Muscle layer of colon (tissue), 2 donors: Measurements from ENCODE around the gene HCN3.
A peak's percentile ranks its signal among the peaks of the same experiment; 100 is the strongest.

Experiments used
- H3K27ac ChIP-seq: one replicate; pipeline ENCODE4 v1.7.0; 2013; ENCODE audit warnings: low read depth, mild to moderate bottlenecking, low read length, moderate library complexity
- H3K27me3 ChIP-seq, 2 donors: one replicate each; pipeline ENCODE4 v1.7.0; 2013; ENCODE audit warnings: low read length in 2 of 2, mild to moderate bottlenecking in 2 of 2; ENCODE audit not compliant: insufficient read depth in 2 of 2, control insufficient read depth in 1 of 2
- H3K36me3 ChIP-seq: one replicate; pipeline ENCODE4 v1.7.0; 2013; ENCODE audit warnings: mild to moderate bottlenecking, low read length; ENCODE audit not compliant: insufficient read depth
- H3K4me1 ChIP-seq: one replicate; pipeline ENCODE4 v1.7.0; 2013; ENCODE audit warnings: mild to moderate bottlenecking, low read length; ENCODE audit not compliant: insufficient read depth
- H3K4me3 ChIP-seq, 2 donors: one replicate each; pipeline ENCODE4 v1.7.0; 2013; ENCODE audit warnings: low read length in 2 of 2, low read depth in 1 of 2, mild to moderate bottlenecking in 1 of 2, moderate library complexity in 1 of 2
- H3K9ac ChIP-seq: one replicate; pipeline ENCODE4 v1.7.0; 2013; ENCODE audit warnings: low read length
- H3K9me3 ChIP-seq: one replicate; pipeline ENCODE4 v1.7.0; 2013; ENCODE audit warnings: mild to moderate bottlenecking, low read length
- donor health status: abdominal sarcoma.
- donor health status: Adenocarcinoma of cecum.

HCN3 gene

DNA sequence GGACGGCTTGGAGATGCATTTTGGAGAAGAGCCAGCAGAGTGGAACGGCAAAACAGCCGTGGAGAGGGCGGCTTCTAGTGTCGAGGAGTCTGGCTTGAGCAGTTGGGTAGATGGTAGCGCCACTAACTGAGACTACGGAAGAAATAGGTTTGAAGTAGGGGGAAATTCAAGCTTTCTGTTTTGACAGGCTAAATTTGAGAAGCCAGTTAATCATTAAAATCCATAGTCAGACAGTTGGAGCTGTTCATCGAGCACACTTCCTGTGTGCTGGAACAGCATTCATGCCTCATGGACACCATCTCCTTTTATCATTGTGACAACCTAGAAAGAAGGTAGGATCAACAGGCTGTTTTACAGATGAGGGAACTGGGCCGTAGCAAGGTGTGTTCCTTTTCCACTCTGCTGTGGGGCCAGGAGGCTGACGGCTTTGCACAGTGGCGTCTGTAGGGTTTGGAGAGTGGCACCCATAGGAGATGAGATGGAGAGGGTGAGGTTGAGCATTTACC, 27.3 kb downstream of the HCN3 start:
- Histone ChIP-seq H3K9me3 (no peaks in the 10 kb centered on the region), H3K27me3 (no peaks in the 10 kb centered on the region), H3K4me3 (no peak overlapping the region), H3K4me1 (peaks cover 6% of the 10 kb centered on the region), H3K36me3 (no peaks in the 10 kb centered on the region), H3K9ac (no peak overlapping the region), H3K27ac (no peak overlapping the region)

DNA sequence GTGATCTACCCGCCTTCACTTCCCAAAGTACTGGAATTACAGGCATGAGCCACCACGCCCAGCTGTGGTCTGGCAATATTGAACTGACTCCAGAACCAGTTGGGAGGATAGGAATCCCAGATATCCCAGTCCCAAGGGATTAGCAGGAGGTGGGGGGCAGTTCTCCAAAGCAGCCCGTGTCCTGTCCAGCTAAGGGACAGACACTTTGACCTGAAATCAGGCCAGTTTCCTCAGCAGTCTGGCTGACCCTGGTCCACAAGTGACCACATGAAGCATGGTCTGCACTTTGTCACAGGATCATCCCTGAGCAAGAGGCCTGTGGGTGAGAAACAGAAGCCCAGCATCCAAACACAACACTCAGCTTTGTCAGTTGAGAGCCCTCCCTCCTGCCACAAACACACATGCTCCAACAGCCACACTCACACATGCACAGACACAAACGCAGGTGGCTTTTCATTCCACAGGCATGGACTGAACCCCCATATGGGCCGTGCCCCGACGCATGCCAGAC, 28.7 kb downstream of the HCN3 start:
- Histone ChIP-seq H3K4me3 (no peak overlapping the region), H3K9me3 (no peaks in the 10 kb centered on the region), H3K36me3 (no peaks in the 10 kb centered on the region), H3K9ac (no peak overlapping the region), H3K4me1 (peaks cover 14% of the 10 kb centered on the region), H3K27me3 (no peaks in the 10 kb centered on the region), H3K27ac (no peak overlapping the region)

DNA sequence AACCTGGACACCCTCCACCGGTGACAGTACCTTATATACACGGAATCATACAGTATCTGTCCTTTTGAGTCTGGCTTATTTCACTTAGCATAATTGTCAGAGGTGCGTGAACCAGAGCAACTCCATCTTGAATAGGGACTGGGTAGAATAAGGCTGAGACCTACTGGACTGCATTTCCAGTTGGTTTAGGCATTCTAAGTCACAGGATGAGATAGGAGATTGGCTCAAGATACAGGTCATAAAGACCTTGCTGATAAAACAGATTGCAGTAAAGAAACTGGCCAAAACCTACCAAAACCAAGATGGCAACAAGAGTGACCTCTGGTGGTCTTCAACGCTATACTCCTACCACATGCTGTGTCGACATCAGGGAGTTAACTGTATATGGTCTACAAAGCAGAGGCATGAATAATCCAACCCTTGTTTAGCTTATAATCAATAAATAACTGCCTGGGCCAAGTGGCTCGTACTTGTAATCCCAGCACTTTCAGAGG, 30.0 kb downstream of the HCN3 start:
- H3K9ac ChIP-seq = no peak overlapping the region

DNA sequence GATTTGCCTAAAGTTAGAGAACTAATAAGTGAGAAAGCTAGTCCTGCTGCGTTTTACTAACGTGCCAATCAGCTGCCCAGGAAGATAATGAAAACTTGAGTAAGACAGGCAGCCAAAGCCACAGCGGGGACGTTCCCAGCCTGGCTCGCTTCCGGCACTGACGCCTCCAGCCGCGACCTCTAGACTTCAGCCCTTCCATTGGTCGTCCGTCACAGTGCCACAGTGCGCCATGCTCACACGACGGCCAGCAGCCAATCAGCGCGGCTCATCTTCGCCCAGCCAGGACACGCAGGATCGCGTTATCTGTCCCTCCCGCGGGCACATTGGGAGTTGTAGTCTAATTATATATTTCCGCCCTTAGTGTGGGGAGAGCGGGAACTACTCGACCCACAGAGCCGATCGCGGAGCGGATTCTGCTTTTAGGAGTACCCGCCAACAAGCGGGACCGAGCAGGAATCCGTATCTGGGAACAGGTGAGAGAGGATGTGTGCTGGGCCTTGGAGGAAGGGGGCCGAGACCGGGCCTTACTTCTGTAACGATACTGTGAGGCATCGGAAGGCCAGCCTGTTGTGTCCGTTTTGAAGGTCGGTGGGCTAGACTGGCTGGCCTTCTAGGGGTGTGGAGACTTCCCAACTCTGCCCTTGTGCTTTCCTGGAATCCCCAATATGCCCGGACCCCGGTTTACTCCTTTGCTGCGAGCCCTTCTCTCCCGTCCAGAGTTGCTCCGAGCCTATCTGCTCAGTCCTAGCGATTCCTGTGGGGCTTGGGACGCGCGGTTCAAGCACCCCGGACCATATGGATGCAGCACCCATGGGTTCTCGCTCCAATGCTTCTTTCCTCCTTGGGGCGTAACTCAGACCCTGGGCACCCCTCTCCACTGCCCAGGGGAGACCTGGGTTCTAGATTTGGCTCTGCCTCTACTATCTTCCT, 31.5 kb downstream of the HCN3 start, which contains the start of gene FDPS:
Gene FDPS, plus strand, starts transcription at position 374 of the 930 bp plus-strand sequence. CDS start 924 bp downstream, outside the sequence.
- H3K4me1 ChIP-seq = peaks cover 14% of the 10 kb centered on the region
- H3K9ac ChIP-seq = peak within 1 kb of the TSS; percentile 99
- H3K9me3 ChIP-seq = no peaks in the 10 kb centered on the region
- H3K27ac ChIP-seq = peak within 1 kb of the TSS; percentile 84
- peak within 1 kb of the TSS; percentile 51 to 83 for H3K4me3 ChIP-seq
- H3K36me3 ChIP-seq = no peaks in the 10 kb centered on the region
- no peaks in the 10 kb centered on the region for H3K27me3 ChIP-seq

More for the DNA sequence above, 30.0 kb downstream of the HCN3 start:
- Histone ChIP-seq H3K9me3 (no peaks in the 10 kb centered on the region), H3K4me1 (peaks cover 14% of the 10 kb centered on the region), H3K36me3 (no peaks in the 10 kb centered on the region), H3K4me3 (no peak overlapping the region), H3K27me3 (no peaks in the 10 kb centered on the region), H3K27ac (no peak overlapping the region)

DNA sequence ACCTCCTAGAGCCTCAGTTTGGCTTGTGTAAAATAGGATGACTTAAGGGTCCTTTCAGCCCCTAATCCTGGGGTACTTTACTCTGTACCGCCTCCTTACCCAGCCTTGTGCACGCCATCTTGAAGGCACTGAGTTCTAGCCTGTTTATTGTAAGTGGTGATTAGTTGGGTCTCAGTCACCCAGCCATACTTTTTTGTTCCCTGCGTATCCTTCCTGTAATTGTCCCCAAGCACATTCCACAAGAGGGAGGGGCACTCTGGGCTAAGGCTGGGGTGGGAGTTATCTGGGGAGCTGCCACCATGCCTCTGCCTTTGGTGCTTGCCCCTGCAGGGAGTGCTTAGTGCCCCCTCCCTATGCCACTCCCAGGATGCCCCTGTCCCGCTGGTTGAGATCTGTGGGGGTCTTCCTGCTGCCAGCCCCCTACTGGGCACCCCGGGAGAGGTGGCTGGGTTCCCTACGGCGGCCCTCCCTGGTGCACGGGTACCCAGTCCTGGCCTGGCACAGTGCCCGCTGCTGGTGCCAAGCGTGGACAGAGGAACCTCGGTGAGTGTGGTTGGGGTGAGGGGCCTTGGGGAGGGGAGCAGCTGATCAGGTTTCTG, 32.3 kb downstream of the HCN3 start:
- H3K4me1 ChIP-seq = peaks cover 14% of the 10 kb centered on the region
- peak overlapping the region; percentile 51 to 83 for H3K4me3 ChIP-seq
- H3K9ac ChIP-seq = peak overlapping the region; percentile 99
- H3K36me3 ChIP-seq = no peaks in the 10 kb centered on the region
- no peaks in the 10 kb centered on the region for H3K27me3 ChIP-seq
- H3K9me3 ChIP-seq = no peaks in the 10 kb centered on the region
- H3K27ac ChIP-seq = peak overlapping the region; percentile 62

DNA sequence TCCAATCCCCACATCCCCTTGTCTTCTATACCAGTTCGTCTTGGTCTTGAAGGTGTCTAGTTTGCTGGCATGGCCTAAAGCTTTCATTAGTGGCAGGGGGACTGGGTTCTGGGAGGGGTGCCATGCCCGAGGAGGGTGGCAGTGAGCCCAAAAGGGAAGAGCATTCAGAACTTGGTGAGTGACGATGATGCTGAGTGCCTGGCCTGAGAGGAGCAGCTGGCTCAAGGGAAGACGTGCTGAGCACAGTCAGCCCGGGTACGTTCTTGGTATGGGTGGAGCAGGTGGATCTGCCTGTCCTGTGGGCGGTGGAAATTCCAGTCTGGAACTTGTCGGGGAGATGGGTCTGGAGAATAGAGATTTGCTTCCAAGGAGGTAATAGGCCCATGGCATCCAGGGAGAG, 36.0 kb downstream of the HCN3 start:
- Histone ChIP-seq H3K27ac (no peak overlapping the region), H3K9ac (no peak overlapping the region), H3K4me1 (peaks cover 14% of the 10 kb centered on the region), H3K9me3 (no peaks in the 10 kb centered on the region), H3K36me3 (peaks cover 4% of the 10 kb centered on the region), H3K4me3 (no peak overlapping the region), H3K27me3 (no peaks in the 10 kb centered on the region)

DNA sequence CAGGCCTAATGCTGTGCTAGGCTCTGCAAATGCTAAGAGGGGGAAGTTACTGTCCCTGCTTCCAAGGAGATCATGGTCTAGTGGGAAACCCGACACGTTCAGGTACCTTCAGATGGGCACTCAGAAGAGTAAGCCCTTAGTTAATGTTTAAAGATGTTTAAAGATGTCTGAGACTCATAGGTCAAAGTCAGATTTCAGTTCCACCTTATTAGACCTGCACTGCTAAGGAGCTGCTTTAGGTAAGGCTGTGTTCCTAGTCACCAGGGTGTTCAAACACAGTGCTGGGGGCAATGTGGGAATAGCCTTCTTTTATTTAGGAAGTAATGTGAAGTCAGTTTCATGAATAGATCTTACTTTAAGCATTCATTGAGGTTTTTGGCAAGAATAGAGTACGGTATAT, 39.7 kb downstream of the HCN3 start:
- no peak overlapping the region for H3K9ac ChIP-seq
- no peaks in the 10 kb centered on the region for H3K27me3 ChIP-seq
- no peaks in the 10 kb centered on the region for H3K9me3 ChIP-seq
- peaks cover 7% of the 10 kb centered on the region for H3K4me1 ChIP-seq
- peaks cover 9% of the 10 kb centered on the region for H3K36me3 ChIP-seq
- H3K27ac ChIP-seq = no peak overlapping the region
- H3K4me3 ChIP-seq = no peak overlapping the region

DNA sequence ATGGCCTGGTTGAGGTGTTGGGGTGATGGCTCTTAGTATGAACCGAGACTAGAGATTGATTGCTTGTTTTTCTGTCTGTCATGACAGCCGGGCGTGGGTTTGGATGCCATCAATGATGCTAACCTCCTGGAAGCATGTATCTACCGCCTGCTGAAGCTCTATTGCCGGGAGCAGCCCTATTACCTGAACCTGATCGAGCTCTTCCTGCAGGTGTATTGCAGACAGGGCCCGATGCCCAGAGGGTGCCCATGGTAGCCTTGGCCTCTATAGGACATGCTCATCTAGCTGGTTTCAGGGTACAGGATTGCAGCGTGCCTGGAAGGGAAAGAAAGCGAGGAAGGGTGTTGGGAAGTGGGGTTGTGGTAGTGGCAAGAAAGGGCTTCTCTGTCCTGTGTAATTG, 40.8 kb downstream of the HCN3 start:
- no peaks in the 10 kb centered on the region for H3K27me3 ChIP-seq
- H3K9me3 ChIP-seq = no peaks in the 10 kb centered on the region
- H3K36me3 ChIP-seq = peaks cover 9% of the 10 kb centered on the region
- no peak overlapping the region for H3K4me3 ChIP-seq
- no peak overlapping the region for H3K9ac ChIP-seq
- H3K27ac ChIP-seq = no peak overlapping the region
- peaks cover 11% of the 10 kb centered on the region for H3K4me1 ChIP-seq

DNA sequence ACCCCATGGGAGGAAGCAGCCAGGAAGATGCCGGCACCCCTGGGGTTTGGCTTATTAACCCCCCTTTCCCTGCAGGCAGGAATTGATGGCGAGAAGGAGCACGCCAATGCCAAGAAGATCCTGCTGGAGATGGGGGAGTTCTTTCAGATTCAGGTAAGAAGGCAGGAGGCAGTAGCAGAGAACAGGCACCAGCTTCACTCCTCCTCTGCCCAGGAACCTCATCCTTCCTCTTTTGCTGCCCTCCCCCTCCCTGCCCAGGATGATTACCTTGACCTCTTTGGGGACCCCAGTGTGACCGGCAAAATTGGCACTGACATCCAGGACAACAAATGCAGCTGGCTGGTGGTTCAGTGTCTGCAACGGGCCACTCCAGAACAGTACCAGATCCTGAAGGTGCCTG, 42.3 kb downstream of the HCN3 start:
- H3K27ac ChIP-seq = no peak overlapping the region
- H3K4me3 ChIP-seq = no peak overlapping the region
- H3K27me3 ChIP-seq = no peaks in the 10 kb centered on the region
- H3K9me3 ChIP-seq = no peaks in the 10 kb centered on the region
- peaks cover 11% of the 10 kb centered on the region for H3K4me1 ChIP-seq
- no peak overlapping the region for H3K9ac ChIP-seq
- peaks cover 9% of the 10 kb centered on the region for H3K36me3 ChIP-seq

DNA sequence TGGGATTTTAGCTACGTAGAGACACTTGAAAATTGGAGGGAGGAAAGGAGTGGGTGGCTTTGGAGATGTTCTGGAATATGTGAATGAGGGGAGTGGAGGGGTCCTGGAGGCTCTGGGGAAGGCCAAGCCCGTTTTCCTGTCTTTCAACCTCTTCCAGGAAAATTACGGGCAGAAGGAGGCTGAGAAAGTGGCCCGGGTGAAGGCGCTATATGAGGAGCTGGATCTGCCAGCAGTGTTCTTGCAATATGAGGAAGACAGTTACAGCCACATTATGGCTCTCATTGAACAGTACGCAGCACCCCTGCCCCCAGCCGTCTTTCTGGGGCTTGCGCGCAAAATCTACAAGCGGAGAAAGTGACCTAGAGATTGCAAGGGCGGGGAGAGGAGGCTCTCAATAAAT, 43.0 kb downstream of the HCN3 start:
- Histone ChIP-seq H3K27ac (peak overlapping the region; percentile 98), H3K9ac (no peak overlapping the region), H3K9me3 (no peaks in the 10 kb centered on the region), H3K27me3 (no peaks in the 10 kb centered on the region), H3K4me1 (peaks cover 13% of the 10 kb centered on the region), H3K36me3 (peaks cover 9% of the 10 kb centered on the region), H3K4me3 (peak overlapping the region; percentile 83 to 95)
